ENCODE data around the gene U2AF2. TPM values are rescaled to one million over a fixed set of nuclear protein-coding genes. Genes with fewer than 3 reads are reported as not detected.

The U2AF2 gene
- total and polyA plus RNA-seq, 9 of the 15 experiments (the other 6 are each of a cell fraction or from before 2014, with no cell fraction given) = 3.0 to 331 (median 157) TPM

DNA sequence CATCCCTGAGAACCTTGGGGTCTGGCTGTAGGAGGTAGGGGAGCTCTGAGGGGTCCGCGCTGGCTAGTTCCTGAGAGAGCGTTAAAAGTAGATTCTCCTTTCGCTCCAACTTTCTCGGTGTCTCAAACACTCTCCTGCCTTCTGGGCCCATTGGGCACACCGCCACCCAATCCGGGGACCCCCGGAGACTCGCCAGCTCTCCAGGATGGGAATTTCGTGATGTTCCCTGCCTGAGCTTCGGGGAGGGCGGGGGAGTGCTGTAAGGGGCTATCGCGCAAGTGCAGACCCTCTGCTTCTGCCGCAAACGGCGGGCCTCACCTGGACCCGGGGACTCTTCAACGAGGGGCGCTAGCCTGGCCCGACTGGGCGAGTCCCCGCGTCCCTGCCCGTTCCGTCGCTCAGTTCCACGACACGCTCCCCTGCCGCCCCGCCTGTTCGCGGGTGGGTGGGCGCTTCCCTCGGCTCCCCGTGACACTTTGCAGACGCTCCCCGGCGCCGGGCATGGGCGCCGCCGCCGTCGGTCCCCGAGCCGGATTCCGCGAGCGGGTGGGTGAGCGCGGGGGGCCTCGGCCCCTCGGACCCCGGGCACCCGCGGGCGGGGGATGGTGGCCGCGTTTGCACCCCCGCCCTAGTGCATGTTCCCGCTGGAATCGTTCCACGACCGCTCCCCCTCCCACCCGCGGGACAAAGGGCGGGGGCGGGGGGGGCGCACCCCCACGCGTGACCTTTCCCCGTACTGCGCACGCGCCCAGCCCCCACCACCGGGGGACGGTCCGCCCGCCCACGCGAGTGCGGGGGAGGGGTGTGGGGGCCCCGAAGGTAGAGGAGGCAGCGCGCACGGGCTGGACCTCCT is 6.9 kb upstream of the U2AF2 start, which contains the start of gene CCDC106 (continued):
- TF ChIP-seq, protein P1, sequence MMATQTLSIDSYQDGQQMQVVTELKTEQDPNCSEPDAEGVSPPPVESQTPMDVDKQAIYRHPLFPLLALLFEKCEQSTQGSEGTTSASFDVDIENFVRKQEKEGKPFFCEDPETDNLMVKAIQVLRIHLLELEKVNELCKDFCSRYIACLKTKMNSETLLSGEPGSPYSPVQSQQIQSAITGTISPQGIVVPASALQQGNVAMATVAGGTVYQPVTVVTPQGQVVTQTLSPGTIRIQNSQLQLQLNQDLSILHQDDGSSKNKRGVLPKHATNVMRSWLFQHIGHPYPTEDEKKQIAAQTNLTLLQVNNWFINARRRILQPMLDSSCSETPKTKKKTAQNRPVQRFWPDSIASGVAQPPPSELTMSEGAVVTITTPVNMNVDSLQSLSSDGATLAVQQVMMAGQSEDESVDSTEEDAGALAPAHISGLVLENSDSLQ (IDR thresholded peaks at IDR 0.05) = no peak
- no peak for TF ChIP-seq ZC3H4 (CRISPR knock-in tag; IDR thresholded peaks at IDR 0.05; ENCODE audit: borderline replicate concordance)
- TF ChIP-seq ZNF507 (tag; conservative IDR thresholded peaks at IDR 0.05) = no peak
- TF ChIP-seq, protein P2, sequence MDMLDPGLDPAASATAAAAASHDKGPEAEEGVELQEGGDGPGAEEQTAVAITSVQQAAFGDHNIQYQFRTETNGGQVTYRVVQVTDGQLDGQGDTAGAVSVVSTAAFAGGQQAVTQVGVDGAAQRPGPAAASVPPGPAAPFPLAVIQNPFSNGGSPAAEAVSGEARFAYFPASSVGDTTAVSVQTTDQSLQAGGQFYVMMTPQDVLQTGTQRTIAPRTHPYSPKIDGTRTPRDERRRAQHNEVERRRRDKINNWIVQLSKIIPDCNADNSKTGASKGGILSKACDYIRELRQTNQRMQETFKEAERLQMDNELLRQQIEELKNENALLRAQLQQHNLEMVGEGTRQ (CRISPR knock-in tag; IDR thresholded peaks at IDR 0.05) = no peak
- TF ChIP-seq SIN3B (IDR thresholded peaks at IDR 0.05; ENCODE audit: low read depth) = peak; percentile 42; the same call in 1 of the 2 replicates
- TF ChIP-seq, protein P3, sequence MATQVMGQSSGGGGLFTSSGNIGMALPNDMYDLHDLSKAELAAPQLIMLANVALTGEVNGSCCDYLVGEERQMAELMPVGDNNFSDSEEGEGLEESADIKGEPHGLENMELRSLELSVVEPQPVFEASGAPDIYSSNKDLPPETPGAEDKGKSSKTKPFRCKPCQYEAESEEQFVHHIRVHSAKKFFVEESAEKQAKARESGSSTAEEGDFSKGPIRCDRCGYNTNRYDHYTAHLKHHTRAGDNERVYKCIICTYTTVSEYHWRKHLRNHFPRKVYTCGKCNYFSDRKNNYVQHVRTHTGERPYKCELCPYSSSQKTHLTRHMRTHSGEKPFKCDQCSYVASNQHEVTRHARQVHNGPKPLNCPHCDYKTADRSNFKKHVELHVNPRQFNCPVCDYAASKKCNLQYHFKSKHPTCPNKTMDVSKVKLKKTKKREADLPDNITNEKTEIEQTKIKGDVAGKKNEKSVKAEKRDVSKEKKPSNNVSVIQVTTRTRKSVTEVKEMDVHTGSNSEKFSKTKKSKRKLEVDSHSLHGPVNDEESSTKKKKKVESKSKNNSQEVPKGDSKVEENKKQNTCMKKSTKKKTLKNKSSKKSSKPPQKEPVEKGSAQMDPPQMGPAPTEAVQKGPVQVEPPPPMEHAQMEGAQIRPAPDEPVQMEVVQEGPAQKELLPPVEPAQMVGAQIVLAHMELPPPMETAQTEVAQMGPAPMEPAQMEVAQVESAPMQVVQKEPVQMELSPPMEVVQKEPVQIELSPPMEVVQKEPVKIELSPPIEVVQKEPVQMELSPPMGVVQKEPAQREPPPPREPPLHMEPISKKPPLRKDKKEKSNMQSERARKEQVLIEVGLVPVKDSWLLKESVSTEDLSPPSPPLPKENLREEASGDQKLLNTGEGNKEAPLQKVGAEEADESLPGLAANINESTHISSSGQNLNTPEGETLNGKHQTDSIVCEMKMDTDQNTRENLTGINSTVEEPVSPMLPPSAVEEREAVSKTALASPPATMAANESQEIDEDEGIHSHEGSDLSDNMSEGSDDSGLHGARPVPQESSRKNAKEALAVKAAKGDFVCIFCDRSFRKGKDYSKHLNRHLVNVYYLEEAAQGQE (IDR thresholded peaks at IDR 0.05; ENCODE audit: borderline replicate concordance) = no peak
- TF ChIP-seq, protein P3 (CRISPR knock-in tag; IDR thresholded peaks at IDR 0.05; ENCODE audit: low read depth) = 0 out of 2 replicates have a peak, but pooled peaks have one; percentile 38
- TF ChIP-seq RBM17 (IDR thresholded peaks at IDR 0.05; ENCODE audit: borderline replicate concordance, low read depth, low read length) = no peak
- TF ChIP-seq ZNF282 (CRISPR knock-in tag; IDR thresholded peaks at IDR 0.05) = no peak; the same call in 1 of the 2 replicates
- TF ChIP-seq HMG20A (CRISPR knock-in tag; conservative IDR thresholded peaks at IDR 0.05) = no peak
- TF ChIP-seq ZNF444 (CRISPR knock-in tag; IDR thresholded peaks at IDR 0.05) = no peak
- TF ChIP-seq RBBP5 (IDR thresholded peaks at IDR 0.05; ENCODE audit: borderline replicate concordance, insufficient read depth, low read length, poor library complexity, severe bottlenecking) = peak; percentile 36
- TF ChIP-seq ZKSCAN3 (CRISPR knock-in tag; IDR thresholded peaks at IDR 0.05) = no peak
- no peak for TF ChIP-seq ZNF583 (CRISPR knock-in tag; IDR thresholded peaks at IDR 0.05)
- TF ChIP-seq GABPB1 (CRISPR knock-in tag; IDR thresholded peaks at IDR 0.05) = peak; percentile 41
- no peak for TF ChIP-seq ZNF551 (CRISPR knock-in tag; IDR thresholded peaks at IDR 0.05)

Data from K562 (cell line).